Measurements from ENCODE around the gene CLDND2.

Gene CLDND2

GRCh38 chr19:51352783-51353360 is 15.9 kb downstream of the CLDND2 start:
- no peak for DNase-seq

- DNase-seq = no peak
Measured at GRCh38 chr19:51351266-51351990, 17.4 kb downstream of the CLDND2 start.

GRCh38 chr19:51347209-51347928 is 21.4 kb downstream of the CLDND2 start:
- DNase-seq = no peak

GRCh38 chr19:51346742-51347141 is 22.1 kb downstream of the CLDND2 start:
- DNase-seq = no peak

DNA sequence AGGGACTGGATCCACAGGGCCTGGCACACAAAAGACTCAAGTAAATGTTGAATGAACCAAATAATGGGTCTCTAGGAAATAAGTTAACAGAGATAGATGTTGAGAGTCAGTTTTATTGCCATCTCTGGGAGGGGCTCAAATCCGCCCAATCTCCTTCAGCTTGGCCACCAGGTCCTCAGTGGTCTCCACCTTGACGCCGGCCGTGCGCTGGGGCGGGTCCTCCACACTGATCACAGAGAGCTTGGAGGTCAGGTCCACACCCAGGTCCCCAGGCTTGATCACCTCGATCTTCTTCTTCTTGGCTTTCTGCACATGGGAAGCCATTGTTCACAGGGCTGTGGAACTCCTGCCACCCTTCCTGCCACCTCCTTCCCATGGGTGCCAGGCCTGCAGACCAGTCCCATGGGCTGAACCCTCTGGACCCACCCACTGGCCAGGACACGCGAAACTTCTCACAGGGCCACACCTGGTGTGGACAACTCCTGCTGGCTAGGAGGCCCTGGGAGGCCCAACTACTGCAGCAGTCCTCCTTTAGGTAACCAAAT is 23.7 kb downstream of the CLDND2 start:
- no peak for DNase-seq

- DNase-seq = no peak
Measured at GRCh38 chr19:51342631-51343569, 25.9 kb downstream of the CLDND2 start.

DNA sequence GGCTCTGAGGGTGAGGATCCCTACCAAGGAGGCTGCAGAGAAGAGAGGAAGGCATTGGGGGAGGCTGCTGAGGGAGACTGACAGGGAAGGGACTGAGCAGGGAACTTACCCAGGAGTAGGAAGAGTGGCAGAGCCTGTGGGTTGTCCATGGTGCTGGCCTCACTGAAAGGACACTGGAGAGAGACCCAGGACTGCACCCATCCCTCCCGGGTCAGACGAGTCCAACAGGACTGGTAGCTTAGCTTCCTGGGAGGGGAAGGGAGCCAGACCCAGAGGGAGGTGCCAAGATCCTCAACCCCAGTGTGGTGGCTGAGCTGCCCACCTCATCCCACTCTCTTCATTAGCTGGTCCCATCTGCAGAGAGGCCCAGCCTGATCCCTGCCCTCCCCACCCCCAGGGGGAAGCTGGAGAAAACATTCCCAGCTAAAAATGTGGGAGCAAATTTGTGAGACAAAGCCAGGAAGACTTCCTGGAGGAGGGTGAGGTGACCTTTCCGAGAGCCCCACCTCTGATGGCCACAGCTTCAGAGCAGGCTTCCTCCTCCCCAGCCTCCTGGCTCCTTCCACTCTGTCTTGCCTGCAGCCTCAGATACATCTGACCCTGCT is 26.7 kb downstream of the CLDND2 start, which contains the start of gene VSIG10L:
TSS of gene VSIG10L (minus strand) at position 164 of the 605 bp plus-strand sequence. CDS start at position 149, 15 bp downstream.
- DNase-seq = no peak

DNA sequence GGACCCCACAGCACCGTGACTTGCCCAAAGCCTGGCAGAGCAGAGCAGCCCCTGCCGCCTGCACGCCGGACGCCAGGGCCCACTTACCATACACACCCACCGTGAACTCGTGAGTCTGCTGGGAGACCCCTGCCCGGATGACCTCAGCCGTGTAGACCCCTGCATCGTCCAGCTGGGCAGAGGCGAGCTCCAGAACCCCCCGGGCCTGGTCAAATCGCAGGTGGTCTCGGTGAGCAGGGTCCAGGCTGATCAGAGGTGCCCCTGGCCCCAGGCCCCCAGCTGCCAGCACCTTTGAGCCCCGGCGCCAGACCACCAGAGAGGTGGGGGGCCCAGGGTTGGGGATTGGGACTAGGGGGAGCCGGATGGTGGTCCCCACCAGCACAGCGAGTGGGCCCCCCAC is 27.7 kb downstream of the CLDND2 start:
- no peak for DNase-seq

DNA sequence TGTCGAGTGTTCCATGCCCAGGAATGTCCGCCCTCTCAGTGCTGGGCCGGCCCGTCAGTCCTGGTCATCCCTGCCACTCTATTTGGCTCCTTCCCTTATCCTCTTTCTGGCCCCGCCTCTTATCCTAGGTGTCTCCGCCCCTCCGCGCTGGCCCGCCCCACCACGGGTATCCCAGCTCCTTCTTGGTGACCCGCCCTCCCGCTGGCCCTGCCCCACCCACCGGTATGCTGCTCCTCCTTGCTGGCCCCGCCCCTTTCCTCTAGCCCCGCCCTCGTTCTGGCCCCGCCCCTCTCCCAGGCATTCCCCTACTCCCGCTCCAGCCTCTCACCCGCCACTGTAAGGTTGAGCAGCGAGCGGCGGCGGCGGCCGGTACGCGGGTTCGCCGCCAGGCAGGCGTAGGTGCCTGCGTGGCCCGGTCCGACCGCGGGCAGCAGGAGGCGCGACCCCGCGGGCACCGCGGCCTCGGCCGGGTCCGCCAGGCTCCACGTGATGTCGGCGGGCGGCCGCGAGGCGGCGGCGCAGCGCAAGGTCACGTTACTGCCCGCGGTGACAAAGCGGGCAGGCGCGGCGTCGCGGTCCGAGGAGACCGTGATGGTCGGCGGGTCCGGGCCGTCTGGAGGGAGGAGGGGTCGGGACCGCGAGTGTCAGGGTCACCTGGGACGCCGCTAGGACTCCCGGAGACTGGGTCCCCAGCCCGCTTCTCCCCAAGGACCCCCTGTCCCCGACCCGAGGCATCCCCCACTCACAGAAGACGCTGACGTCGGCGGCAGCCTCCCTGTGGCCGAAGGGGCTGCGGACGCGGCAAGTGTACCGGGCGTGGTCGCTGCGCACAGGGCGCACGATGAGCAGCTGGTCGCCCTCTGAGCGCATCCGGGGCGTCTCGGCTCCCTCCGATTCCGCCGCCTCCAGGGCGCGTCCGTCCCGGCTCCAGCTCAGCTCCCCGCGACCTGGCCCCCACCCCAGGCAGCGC is 28.8 kb downstream of the CLDND2 start:
- DNase-seq = no peak

- no peak for DNase-seq
Measured at GRCh38 chr19:51339313-51339686, 29.5 kb downstream of the CLDND2 start.

GRCh38 chr19:51338563-51339312 is 30.1 kb downstream of the CLDND2 start:
- DNase-seq = no peak

DNA sequence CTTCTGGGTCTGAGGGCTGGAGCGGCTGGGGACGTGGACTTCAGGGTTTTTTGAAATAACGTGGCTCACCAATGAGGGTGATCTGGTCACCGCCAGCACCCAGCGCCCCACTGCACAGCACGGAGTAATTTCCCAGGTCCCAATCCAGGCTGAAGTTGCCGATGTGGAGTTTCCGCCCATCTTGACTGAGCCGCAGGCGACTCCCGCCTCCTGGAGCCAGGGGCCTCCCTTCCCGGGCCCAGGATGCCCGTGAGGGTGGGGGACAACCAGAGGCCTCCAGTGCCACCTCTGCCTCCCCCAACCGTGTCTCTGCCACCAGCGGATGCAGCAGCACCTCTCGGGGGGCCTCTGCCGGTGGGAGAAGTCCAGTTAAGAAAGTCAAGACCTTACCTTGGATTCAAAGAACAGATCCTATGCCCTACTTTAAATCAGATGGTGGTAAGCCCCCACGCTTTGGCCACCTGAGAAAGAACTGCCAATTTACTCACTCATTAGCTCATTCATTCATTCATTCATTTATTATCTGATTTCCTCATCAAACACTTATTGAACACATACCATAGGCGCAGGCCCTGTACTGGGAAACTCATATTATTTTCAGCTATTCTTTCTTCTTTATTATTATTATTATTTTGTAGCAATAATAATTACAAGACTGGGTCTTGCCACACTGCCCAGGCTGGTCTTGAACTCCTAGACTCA is 30.8 kb downstream of the CLDND2 start:
- no peak for DNase-seq

GRCh38 chr19:51337141-51337860 is 31.5 kb downstream of the CLDND2 start:
- no peak for DNase-seq

GRCh38 chr19:51333836-51334460 is 34.9 kb downstream of the CLDND2 start:
- no peak for DNase-seq

DNA sequence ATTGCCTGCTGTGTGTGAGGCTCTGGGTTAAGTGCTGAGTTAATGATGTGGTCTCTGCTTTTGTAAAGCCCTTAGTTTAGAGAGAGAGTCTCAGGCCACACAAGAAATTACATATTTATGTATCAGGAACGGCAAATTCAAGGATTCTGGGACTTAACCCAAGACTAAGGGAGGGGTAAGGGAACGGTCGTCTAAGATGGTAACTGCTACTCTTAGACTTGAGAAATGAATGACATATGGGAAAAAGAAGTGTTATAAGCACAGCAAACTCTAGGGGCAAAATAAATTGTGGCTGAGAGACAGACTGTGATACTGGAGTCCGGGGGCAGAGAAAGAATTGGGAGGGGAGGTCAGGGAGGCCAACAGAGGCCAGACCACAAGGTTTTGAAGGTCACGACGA is 37.1 kb downstream of the CLDND2 start:
- DNase-seq = no peak

- DNase-seq = no peak
Measured at GRCh38 chr19:51331193-51331592, 37.6 kb downstream of the CLDND2 start.

DNA sequence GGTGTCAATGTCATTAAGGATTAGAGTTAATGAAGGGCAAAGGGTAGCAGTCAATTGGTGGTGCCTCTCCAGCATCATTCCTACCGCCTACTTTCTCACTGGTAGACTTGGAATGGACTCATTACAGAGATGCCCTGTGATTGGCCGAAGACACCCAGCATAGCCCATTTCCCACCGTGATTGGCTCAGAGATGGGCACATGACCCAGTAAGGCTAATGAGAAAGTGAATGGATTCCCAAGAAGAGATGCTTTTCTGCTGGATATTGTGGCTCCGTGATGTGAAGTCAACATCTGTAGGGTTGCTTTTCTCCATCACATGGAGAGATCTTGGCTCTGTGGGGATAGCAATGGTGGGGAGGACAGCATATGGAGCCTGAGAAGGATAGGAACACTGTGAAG is 38.4 kb downstream of the CLDND2 start:
- no peak for DNase-seq

DNA sequence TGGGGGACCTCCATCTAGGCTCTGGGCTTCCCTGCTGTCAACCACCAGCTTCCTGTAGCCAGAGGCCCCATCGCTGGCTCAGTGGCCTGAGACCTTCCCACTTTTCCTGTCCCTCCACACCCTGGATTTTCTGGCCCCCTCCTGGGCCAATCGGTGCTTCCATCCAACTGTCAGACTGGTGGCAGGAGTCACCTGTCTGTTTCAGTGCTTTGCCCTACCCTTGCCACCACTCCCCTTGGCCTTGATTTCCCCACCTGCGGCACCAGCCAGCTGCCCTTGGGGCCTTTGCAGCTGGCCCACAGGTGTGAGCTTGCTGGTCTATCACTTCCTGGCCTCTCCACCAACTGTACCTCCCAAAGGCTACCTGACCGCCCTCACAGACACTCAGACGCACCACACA is 39.4 kb downstream of the CLDND2 start:
- no peak for DNase-seq
